WTC11 (cell line): ENCODE results near the gene FNDC11. TPM values are rescaled to one million over a fixed set of nuclear protein-coding genes. Genes with fewer than 3 reads are reported as not detected.

Source experiments
- ATAC-seq: fragments of 200-7000 bp; cut with Tn5 transposase; 2 replicates; pipeline ENCODE4 v1.10.0; 2021; ENCODE audit warnings: mild to moderate bottlenecking, moderate library complexity
- CTCF ChIA-PET: fragments of 300-600 bp; sonication (Branson Sonifier 250); formaldehyde crosslinking; loops from one replicate; lab custom pipeline; 2021; ENCODE audit warnings: antibody characterized with exemption; lab: Charles Lee
- POLR2A ChIA-PET: fragments of 350-600 bp; sonication (Branson Sonifier 250); formaldehyde crosslinking; loops from one replicate; lab custom pipeline; 2021; ENCODE audit warnings: antibody characterized with exemption; lab: Charles Lee
- DNase-seq: peaks from one replicate; pipeline ENCODE4 v3.0.0; 2021; ENCODE audit warnings: low spot score
- H3K27ac Mint-ChIP-seq: 2 replicates; pipeline ENCODE4 v1.8.0; 2021; ENCODE audit warnings: mixed read lengths
- H3K27me3 Mint-ChIP-seq: 2 replicates; pipeline ENCODE4 v1.8.0; 2021; ENCODE audit warnings: low read depth, mild to moderate bottlenecking, moderate library complexity, mixed read lengths
- H3K36me3 Mint-ChIP-seq: 2 replicates; pipeline ENCODE4 v1.8.0; 2021; ENCODE audit warnings: mixed read lengths
- H3K4me1 Mint-ChIP-seq: 2 replicates; pipeline ENCODE4 v1.8.0; 2022; ENCODE audit warnings: mixed read lengths
- H3K4me3 Mint-ChIP-seq: 2 replicates; pipeline ENCODE4 v1.8.0; 2021; ENCODE audit warnings: mild to moderate bottlenecking, moderate library complexity, mixed read lengths
- H3K9me3 Mint-ChIP-seq: 2 replicates; pipeline ENCODE4 v1.8.0; 2021; ENCODE audit warnings: mixed read lengths
- ESRRA ChIP-seq: sonication (generic); formaldehyde crosslinking; IDR thresholded peaks from 2 replicates; pipeline ENCODE4 v1.8.1; 2022; ENCODE audit warnings: mild to moderate bottlenecking, missing genetic modification reagents, borderline replicate concordance
- GABPB1 ChIP-seq: sonication (generic); formaldehyde crosslinking; IDR thresholded peaks from 2 replicates; pipeline ENCODE4 v1.8.1; 2023; ENCODE audit warnings: mild to moderate bottlenecking, missing genetic modification reagents
- GTF2I ChIP-seq: fragments of 250-450 bp; sonication (Bioruptor Pico); conservative IDR thresholded peaks from 2 replicates; pipeline ENCODE4 v1.4.0; 2021; ENCODE audit warnings: mild to moderate bottlenecking
- HMGA2 ChIP-seq: fragments of 250-450 bp; sonication (Bioruptor Pico); IDR thresholded peaks from 2 replicates; pipeline ENCODE4 v1.4.0; 2021; ENCODE audit warnings: mild to moderate bottlenecking, moderate library complexity
- IRF2 ChIP-seq: sonication (generic); formaldehyde crosslinking; IDR thresholded peaks from 2 replicates; pipeline ENCODE4 v1.8.0; 2022; ENCODE audit warnings: low read depth, missing genetic modification reagents, borderline replicate concordance
- JUN ChIP-seq: sonication (generic); formaldehyde crosslinking; IDR thresholded peaks from 2 replicates; pipeline ENCODE4 v1.8.0; 2023; ENCODE audit warnings: mild to moderate bottlenecking, missing genetic modification reagents
- KAT7 ChIP-seq: sonication (generic); formaldehyde crosslinking; IDR thresholded peaks from 2 replicates; pipeline ENCODE4 v1.8.1; 2023; ENCODE audit warnings: missing genetic modification reagents, mild to moderate bottlenecking, borderline replicate concordance
- NFATC4 ChIP-seq: fragments of 250-450 bp; sonication (Bioruptor Pico); IDR thresholded peaks from 2 replicates; pipeline ENCODE4 v1.9.0; 2021; ENCODE audit warnings: mild to moderate bottlenecking
- NR3C1 ChIP-seq: sonication (generic); formaldehyde crosslinking; conservative IDR thresholded peaks from 2 replicates; pipeline ENCODE4 v1.8.1; 2023; ENCODE audit warnings: low read depth, mild to moderate bottlenecking, missing genetic modification reagents
- PRRX2 ChIP-seq: fragments of 250-450 bp; sonication (Bioruptor Pico); IDR thresholded peaks from 2 replicates; pipeline ENCODE4 v1.8.0; 2021; ENCODE audit warnings: mild to moderate bottlenecking
- RELA ChIP-seq: sonication (generic); formaldehyde crosslinking; IDR thresholded peaks from 2 replicates; pipeline ENCODE4 v1.8.1; 2022; ENCODE audit warnings: missing genetic modification reagents, mild to moderate bottlenecking, borderline replicate concordance
- SP1 ChIP-seq: sonication (generic); formaldehyde crosslinking; conservative IDR thresholded peaks from 2 replicates; pipeline ENCODE4 v1.8.1; 2022; ENCODE audit warnings: missing genetic modification reagents
- TCF7 ChIP-seq: sonication (generic); formaldehyde crosslinking; IDR thresholded peaks from 2 replicates; pipeline ENCODE4 v1.8.0; 2022; ENCODE audit warnings: mild to moderate bottlenecking, low read depth, missing genetic modification reagents, moderate library complexity
- TP53 ChIP-seq: sonication (generic); formaldehyde crosslinking; IDR thresholded peaks from 2 replicates; pipeline ENCODE4 v1.8.1; 2023; ENCODE audit warnings: mild to moderate bottlenecking, missing genetic modification reagents
- ZNF138 ChIP-seq: sonication (generic); formaldehyde crosslinking; conservative IDR thresholded peaks from 2 replicates; pipeline ENCODE4 v1.8.1; 2022; ENCODE audit warnings: mild to moderate bottlenecking, moderate library complexity, missing genetic modification reagents
- total RNA-seq: library from RNA; stranded (reverse); gene quantifications from 3 replicates; pipeline ENCODE4 v1.2.3, GENCODE V29; 2021
- TF ChIP-seq, protein P1 (sequence below): fragments of 250-450 bp; sonication (Bioruptor Pico); IDR thresholded peaks from 2 replicates; pipeline ENCODE4 v1.8.0; 2021; ENCODE audit warnings: mild to moderate bottlenecking
- TF ChIP-seq, protein P2 (sequence below): sonication (generic); formaldehyde crosslinking; IDR thresholded peaks from 2 replicates; pipeline ENCODE4 v1.8.0; 2022; ENCODE audit warnings: mild to moderate bottlenecking, missing genetic modification reagents
- TF ChIP-seq, protein P3 (sequence below): sonication (generic); formaldehyde crosslinking; IDR thresholded peaks from 2 replicates; pipeline ENCODE4 v1.8.1; 2023; ENCODE audit warnings: mild to moderate bottlenecking, missing genetic modification reagents
- TF ChIP-seq, protein P4 (sequence below): sonication (generic); formaldehyde crosslinking; IDR thresholded peaks from 2 replicates; pipeline ENCODE4 v1.8.1; 2023; ENCODE audit warnings: mild to moderate bottlenecking, missing genetic modification reagents, borderline replicate concordance
- TF ChIP-seq, protein P5 (sequence below): sonication (generic); formaldehyde crosslinking; conservative IDR thresholded peaks from 2 replicates; pipeline ENCODE4 v1.8.1; 2023; ENCODE audit warnings: mild to moderate bottlenecking, low read depth, missing genetic modification reagents, moderate library complexity

FNDC11 gene
- total RNA-seq, 1 experiment from 2014 or later, result 3.8 TPM

DNA sequence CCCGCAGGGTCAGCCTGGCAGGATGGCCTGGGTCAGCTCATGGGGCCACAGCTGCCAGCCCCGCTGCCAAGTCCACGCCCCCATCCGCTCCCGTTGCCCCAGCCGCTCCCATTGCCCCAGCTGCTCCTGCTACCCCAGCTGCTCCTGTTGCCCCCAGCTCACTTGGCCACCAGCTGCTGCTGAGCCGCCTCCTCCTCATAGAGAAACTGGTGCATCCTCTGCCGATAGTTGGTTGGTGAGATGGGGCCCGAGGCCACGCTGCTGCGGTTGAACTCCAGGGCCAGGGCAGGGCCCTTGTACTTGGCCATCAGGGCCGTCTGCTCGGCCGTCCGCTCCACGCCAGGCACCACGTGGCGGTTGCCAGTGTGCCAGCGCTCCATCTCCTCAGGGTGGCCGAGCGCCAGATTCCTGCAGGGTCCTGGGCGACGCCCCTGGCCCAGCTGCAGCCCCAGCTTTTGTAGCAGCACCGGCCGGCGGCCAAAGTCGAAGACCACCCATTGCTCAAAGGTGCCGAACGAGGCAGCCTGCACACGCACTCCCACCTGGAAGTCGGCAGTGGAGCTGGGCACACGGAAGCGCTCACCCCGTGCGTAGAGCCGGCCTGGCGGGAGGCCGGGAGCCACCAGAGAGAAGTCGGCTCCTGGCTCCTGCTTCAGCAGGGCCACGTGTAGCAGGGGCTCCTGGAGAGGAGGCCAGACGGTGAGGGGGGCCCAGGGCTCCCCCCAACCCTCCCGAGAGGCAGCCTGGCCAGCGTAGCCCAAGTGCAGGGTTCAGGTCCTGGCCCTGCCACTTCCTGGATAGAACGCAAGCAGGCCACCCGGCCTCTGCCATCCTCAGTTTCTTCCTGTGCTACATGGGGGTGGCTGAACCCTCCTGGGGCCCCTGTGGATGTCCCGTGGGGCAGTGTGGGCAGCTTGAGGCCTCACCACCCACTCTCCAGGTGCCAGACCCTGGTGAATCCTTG, 15.3 kb downstream of the FNDC11 start:
- ATAC-seq (no peak), DNase-seq (no peak)
- TF ChIP-seq PRRX2 (CRISPR knock-in tag) (no peak), JUN (CRISPR knock-in tag) (no peak), KAT7 (CRISPR knock-in tag) (no peak), IRF2 (CRISPR knock-in tag) (no peak), ZNF138 (no peak), GTF2I (no peak), TCF7 (no peak), HMGA2 (CRISPR knock-in tag) (no peak), NR3C1 (CRISPR knock-in tag) (no peak), TP53 (no peak), RELA (no peak), GABPB1 (CRISPR knock-in tag) (no peak), SP1 (CRISPR knock-in tag) (no peak), ESRRA (CRISPR knock-in tag) (no peak), NFATC4 (CRISPR knock-in tag) (no peak)
- TF ChIP-seq, protein P1, sequence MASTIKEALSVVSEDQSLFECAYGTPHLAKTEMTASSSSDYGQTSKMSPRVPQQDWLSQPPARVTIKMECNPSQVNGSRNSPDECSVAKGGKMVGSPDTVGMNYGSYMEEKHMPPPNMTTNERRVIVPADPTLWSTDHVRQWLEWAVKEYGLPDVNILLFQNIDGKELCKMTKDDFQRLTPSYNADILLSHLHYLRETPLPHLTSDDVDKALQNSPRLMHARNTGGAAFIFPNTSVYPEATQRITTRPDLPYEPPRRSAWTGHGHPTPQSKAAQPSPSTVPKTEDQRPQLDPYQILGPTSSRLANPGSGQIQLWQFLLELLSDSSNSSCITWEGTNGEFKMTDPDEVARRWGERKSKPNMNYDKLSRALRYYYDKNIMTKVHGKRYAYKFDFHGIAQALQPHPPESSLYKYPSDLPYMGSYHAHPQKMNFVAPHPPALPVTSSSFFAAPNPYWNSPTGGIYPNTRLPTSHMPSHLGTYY (CRISPR knock-in tag), result no peak
- TF ChIP-seq, protein P2, sequence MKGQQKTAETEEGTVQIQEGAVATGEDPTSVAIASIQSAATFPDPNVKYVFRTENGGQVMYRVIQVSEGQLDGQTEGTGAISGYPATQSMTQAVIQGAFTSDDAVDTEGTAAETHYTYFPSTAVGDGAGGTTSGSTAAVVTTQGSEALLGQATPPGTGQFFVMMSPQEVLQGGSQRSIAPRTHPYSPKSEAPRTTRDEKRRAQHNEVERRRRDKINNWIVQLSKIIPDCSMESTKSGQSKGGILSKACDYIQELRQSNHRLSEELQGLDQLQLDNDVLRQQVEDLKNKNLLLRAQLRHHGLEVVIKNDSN (CRISPR knock-in tag), result no peak
- TF ChIP-seq, protein P3, sequence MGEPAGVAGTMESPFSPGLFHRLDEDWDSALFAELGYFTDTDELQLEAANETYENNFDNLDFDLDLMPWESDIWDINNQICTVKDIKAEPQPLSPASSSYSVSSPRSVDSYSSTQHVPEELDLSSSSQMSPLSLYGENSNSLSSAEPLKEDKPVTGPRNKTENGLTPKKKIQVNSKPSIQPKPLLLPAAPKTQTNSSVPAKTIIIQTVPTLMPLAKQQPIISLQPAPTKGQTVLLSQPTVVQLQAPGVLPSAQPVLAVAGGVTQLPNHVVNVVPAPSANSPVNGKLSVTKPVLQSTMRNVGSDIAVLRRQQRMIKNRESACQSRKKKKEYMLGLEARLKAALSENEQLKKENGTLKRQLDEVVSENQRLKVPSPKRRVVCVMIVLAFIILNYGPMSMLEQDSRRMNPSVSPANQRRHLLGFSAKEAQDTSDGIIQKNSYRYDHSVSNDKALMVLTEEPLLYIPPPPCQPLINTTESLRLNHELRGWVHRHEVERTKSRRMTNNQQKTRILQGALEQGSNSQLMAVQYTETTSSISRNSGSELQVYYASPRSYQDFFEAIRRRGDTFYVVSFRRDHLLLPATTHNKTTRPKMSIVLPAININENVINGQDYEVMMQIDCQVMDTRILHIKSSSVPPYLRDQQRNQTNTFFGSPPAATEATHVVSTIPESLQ (CRISPR knock-in tag), result no peak
- TF ChIP-seq, protein P4, sequence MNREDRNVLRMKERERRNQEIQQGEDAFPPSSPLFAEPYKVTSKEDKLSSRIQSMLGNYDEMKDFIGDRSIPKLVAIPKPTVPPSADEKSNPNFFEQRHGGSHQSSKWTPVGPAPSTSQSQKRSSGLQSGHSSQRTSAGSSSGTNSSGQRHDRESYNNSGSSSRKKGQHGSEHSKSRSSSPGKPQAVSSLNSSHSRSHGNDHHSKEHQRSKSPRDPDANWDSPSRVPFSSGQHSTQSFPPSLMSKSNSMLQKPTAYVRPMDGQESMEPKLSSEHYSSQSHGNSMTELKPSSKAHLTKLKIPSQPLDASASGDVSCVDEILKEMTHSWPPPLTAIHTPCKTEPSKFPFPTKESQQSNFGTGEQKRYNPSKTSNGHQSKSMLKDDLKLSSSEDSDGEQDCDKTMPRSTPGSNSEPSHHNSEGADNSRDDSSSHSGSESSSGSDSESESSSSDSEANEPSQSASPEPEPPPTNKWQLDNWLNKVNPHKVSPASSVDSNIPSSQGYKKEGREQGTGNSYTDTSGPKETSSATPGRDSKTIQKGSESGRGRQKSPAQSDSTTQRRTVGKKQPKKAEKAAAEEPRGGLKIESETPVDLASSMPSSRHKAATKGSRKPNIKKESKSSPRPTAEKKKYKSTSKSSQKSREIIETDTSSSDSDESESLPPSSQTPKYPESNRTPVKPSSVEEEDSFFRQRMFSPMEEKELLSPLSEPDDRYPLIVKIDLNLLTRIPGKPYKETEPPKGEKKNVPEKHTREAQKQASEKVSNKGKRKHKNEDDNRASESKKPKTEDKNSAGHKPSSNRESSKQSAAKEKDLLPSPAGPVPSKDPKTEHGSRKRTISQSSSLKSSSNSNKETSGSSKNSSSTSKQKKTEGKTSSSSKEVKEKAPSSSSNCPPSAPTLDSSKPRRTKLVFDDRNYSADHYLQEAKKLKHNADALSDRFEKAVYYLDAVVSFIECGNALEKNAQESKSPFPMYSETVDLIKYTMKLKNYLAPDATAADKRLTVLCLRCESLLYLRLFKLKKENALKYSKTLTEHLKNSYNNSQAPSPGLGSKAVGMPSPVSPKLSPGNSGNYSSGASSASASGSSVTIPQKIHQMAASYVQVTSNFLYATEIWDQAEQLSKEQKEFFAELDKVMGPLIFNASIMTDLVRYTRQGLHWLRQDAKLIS, result no peak
- TF ChIP-seq, protein P5, sequence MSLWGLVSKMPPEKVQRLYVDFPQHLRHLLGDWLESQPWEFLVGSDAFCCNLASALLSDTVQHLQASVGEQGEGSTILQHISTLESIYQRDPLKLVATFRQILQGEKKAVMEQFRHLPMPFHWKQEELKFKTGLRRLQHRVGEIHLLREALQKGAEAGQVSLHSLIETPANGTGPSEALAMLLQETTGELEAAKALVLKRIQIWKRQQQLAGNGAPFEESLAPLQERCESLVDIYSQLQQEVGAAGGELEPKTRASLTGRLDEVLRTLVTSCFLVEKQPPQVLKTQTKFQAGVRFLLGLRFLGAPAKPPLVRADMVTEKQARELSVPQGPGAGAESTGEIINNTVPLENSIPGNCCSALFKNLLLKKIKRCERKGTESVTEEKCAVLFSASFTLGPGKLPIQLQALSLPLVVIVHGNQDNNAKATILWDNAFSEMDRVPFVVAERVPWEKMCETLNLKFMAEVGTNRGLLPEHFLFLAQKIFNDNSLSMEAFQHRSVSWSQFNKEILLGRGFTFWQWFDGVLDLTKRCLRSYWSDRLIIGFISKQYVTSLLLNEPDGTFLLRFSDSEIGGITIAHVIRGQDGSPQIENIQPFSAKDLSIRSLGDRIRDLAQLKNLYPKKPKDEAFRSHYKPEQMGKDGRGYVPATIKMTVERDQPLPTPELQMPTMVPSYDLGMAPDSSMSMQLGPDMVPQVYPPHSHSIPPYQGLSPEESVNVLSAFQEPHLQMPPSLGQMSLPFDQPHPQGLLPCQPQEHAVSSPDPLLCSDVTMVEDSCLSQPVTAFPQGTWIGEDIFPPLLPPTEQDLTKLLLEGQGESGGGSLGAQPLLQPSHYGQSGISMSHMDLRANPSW (CRISPR knock-in tag), result no peak
- POLR2A ChIA-PET, result no interaction called here
- no peaks in the 10 kb centered on the region for H3K4me1 Mint-ChIP-seq
- H3K27ac Mint-ChIP-seq, result no peak overlapping the region
- H3K4me3 Mint-ChIP-seq, result no peak overlapping the region
- H3K36me3 Mint-ChIP-seq, result no peaks in the 10 kb centered on the region
- H3K9me3 Mint-ChIP-seq, result no peaks in the 10 kb centered on the region
- CTCF ChIA-PET, result interaction anchor here (0.9 to 1.8 kb wide), 4 partner anchors 12 to 206 kb away, joined by 3 to 5 read pairs (median 3); no protein-coding TSS in a partner anchor
- no peaks in the 10 kb centered on the region for H3K27me3 Mint-ChIP-seq
